ENCODE results near the gene CABP1. TPM values are rescaled to one million over a fixed set of nuclear protein-coding genes. Genes with fewer than 3 reads are reported as not detected.

The CABP1 gene
- total RNA-seq, 1 experiment from 2014 or later = 3.0 TPM

- H3K27me3 Mint-ChIP-seq (ENCODE audit: low read depth) = peaks cover 3% of the 10 kb centered on the region
These were observed 11.4 kb downstream of the CABP1 start for GRCh38 chr12:120651821-120652220.

More at GRCh38 chr12:120651821-120652220, 11.4 kb downstream of the CABP1 start:
- no peak for DNase-seq
- Histone ChIP-seq H2BK12ac (ENCODE audit: insufficient read length, low read depth, low read length) (no peak overlapping the region), H3K27me3 (ENCODE audit: insufficient read depth, low read length) (no peaks in the 10 kb centered on the region), H3K23me2 (ENCODE audit: insufficient read length, low read depth, low read length, poor library complexity, severe bottlenecking) (peaks cover 3% of the 10 kb centered on the region), H3K79me1 (ENCODE audit: insufficient read depth, low read depth, low read length, poor library complexity, severe bottlenecking) (no peaks in the 10 kb centered on the region), H3T11ph (ENCODE audit: low read length) (no peak overlapping the region), H2BK20ac (ENCODE audit: low read depth, low read length, poor library complexity, severe bottlenecking) (no peak overlapping the region), H4K5ac (ENCODE audit: insufficient read length, low read depth, low read length) (no peak overlapping the region), H4K91ac (ENCODE audit: insufficient read length, low read depth, low read length) (no peak overlapping the region), H2BK5ac (ENCODE audit: insufficient read length, low read length) (no peak overlapping the region), H3K14ac (ENCODE audit: insufficient read depth, low read length) (no peak overlapping the region), H3K4me2 (ENCODE audit: insufficient read depth, insufficient read length, low read length) (no peak overlapping the region), H2BK120ac (ENCODE audit: low read depth, low read length, poor library complexity, severe bottlenecking) (no peak overlapping the region), H3K18ac (ENCODE audit: insufficient read length, low read depth, low read length) (no peak overlapping the region), H4K20me1 (ENCODE audit: control insufficient read depth, insufficient read depth, insufficient read length) (no peaks in the 10 kb centered on the region), H3K9me3 (ENCODE audit: control insufficient read depth, low read depth, low read length) (no peaks in the 10 kb centered on the region), H4K8ac (replicated peaks; ENCODE audit: insufficient read length, low read depth, low read length) (no peak overlapping the region), H3K4me1 (ENCODE audit: insufficient read depth, low read length) (no peaks in the 10 kb centered on the region; the same call in 1 of the 2 replicates), H3K27ac (ENCODE audit: insufficient read length, low read depth, low read length) (no peak overlapping the region), H2BK15ac (ENCODE audit: low read depth, low read length) (no peak overlapping the region), H2AK5ac (ENCODE audit: insufficient read length, low read length) (no peak overlapping the region), H2AFZ (ENCODE audit: low read length) (no peak overlapping the region), H3K4ac (ENCODE audit: low read depth, low read length) (no peak overlapping the region), H3K56ac (ENCODE audit: insufficient read length, low read depth, low read length) (no peak overlapping the region), H3K79me2 (ENCODE audit: insufficient read depth, low read length) (no peaks in the 10 kb centered on the region), H3K23ac (ENCODE audit: insufficient read length, low read depth, low read length) (no peak overlapping the region), H3K9ac (ENCODE audit: extremely low read depth, insufficient read length, low read length) (no peak overlapping the region)
- no CpG with 5 or more reads among the region's 5 CpGs for WGBS (ENCODE audit: extremely low coverage, insufficient read length, low lambda C conversion rate)
- Mint-ChIP-seq H3K4me1 (peaks cover 30 to 44% of the 10 kb centered on the region in 2 experiments), H3K27ac (no peak overlapping the region; a peak in 1 of 7 replicates), H3K9me3 (no peaks in the 10 kb centered on the region), H3K4me3 (no peak overlapping the region), H3K36me3 (ENCODE audit: insufficient read depth in 1 of 3, low read depth in 3 of 3) (no peaks in the 10 kb centered on the region)
- TF ChIP-seq, protein P1, sequence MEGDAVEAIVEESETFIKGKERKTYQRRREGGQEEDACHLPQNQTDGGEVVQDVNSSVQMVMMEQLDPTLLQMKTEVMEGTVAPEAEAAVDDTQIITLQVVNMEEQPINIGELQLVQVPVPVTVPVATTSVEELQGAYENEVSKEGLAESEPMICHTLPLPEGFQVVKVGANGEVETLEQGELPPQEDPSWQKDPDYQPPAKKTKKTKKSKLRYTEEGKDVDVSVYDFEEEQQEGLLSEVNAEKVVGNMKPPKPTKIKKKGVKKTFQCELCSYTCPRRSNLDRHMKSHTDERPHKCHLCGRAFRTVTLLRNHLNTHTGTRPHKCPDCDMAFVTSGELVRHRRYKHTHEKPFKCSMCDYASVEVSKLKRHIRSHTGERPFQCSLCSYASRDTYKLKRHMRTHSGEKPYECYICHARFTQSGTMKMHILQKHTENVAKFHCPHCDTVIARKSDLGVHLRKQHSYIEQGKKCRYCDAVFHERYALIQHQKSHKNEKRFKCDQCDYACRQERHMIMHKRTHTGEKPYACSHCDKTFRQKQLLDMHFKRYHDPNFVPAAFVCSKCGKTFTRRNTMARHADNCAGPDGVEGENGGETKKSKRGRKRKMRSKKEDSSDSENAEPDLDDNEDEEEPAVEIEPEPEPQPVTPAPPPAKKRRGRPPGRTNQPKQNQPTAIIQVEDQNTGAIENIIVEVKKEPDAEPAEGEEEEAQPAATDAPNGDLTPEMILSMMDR (conservative IDR thresholded peaks at IDR 0.05) = no peak
